Measurements from ENCODE around the gene HPSE2. TPM values are rescaled to one million over a fixed set of nuclear protein-coding genes. Genes with fewer than 3 reads are reported as not detected.

Gene HPSE2
- total RNA-seq, 1 donor from 2014 or later, result not detected

GRCh38 chr10:98492763-98493162, 742.9 kb downstream of the HPSE2 start:
- no peak overlapping the region for H3K4me3 ChIP-seq (ENCODE audit: low read depth, low read length)
- no peak for TF ChIP-seq CTCF (conservative IDR thresholded peaks at IDR 0.05; ENCODE audit: low read depth, low read length)
- DNase-seq (ENCODE audit: low read depth), result no peak

- DNase-seq (ENCODE audit: low read depth), result no peak
- H3K4me3 ChIP-seq (ENCODE audit: low read depth, low read length), result no peak overlapping the region
- no peak for TF ChIP-seq CTCF (conservative IDR thresholded peaks at IDR 0.05; ENCODE audit: low read depth, low read length)
Observed at GRCh38 chr10:98489561-98490481, 745.8 kb downstream of the HPSE2 start.

GRCh38 chr10:98488669-98489430, 746.8 kb downstream of the HPSE2 start:
- no peak for TF ChIP-seq CTCF (conservative IDR thresholded peaks at IDR 0.05; ENCODE audit: low read depth, low read length)
- no peak overlapping the region for H3K4me3 ChIP-seq (ENCODE audit: low read depth, low read length)
- DNase-seq (ENCODE audit: low read depth), result no peak

GRCh38 chr10:98487649-98488048, 748.0 kb downstream of the HPSE2 start:
- no peak for DNase-seq (ENCODE audit: low read depth)
- TF ChIP-seq CTCF (conservative IDR thresholded peaks at IDR 0.05; ENCODE audit: low read depth, low read length), result no peak
- H3K4me3 ChIP-seq (ENCODE audit: low read depth, low read length), result no peak overlapping the region

GRCh38 chr10:98486421-98486820, 749.2 kb downstream of the HPSE2 start:
- H3K4me3 ChIP-seq (ENCODE audit: low read depth, low read length), result no peak overlapping the region
- DNase-seq (ENCODE audit: low read depth), result no peak
- TF ChIP-seq CTCF (conservative IDR thresholded peaks at IDR 0.05; ENCODE audit: low read depth, low read length), result no peak

- DNase-seq (ENCODE audit: low read depth), result no peak
- H3K4me3 ChIP-seq (ENCODE audit: low read depth, low read length), result no peak overlapping the region
- no peak for TF ChIP-seq CTCF (conservative IDR thresholded peaks at IDR 0.05; ENCODE audit: low read depth, low read length)
Observed at GRCh38 chr10:98485959-98486358, 749.7 kb downstream of the HPSE2 start.

All from epithelial cell of proximal tubule (primary cell).